HG03354 (cell line): ENCODE data around the gene CAV3.

Experiments used
- ATAC-seq: cut with Tn5 transposase; IDR thresholded peaks from one replicate; pipeline ENCODE4 v1.9.1; 2021; ENCODE audit warnings: mild to moderate bottlenecking; ENCODE audit not compliant: unreplicated experiment, poor library complexity, severe bottlenecking

The CAV3 gene

DNA sequence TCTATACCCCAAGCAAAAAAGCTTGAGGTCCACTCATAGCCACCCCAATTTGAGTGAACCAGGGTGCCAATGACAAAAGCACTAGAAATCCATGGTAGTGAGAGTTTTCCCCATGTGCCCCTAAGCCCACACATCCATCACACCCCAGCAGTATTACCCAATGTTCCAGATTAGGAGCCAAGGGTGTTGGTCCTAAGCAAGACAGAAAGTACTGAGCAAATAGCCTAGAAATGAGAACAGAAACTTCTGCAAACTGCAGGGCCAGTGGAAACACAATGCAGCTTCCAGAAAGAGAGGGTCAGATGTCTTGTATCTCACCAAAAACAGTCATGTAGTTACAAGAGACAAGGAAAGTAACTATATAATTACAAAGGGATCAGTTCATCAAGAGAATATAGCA is 46.7 kb downstream of the CAV3 start:
- ATAC-seq = no peak

DNA sequence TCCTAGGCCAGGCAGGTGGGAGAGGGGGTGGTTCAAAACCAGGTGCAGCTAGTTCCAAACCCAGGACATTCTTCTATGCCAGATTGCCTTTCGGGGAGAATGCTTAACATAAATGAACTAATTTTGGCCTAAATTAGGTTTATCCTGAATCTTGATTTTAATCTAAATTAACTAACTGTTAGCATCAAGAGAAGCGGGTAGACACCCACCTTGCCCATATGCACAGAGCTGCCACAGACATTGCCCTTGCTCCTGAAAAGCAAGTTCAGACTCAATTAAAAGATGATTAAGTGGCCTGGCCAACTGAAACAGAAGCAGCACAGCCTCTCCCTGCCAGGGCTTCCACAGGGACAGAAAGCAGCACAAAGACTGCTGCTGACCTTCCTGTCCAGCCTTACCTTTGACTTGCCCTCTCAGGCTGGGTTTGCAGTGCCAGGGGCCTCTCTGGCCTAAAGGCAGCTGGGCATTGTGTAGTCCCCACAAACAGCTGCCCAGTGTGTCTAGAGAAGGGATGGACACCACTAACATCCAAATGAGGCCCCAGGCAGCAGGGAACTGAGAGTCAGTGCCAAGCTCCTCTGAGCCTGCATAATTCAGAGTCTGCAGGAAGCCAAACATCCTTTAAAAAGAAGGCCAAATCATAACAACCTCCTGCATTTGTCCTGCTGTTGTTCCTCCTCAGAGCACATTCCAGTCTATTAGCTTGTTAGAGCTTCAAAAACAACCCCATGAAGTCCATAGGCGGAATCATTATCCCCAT is 51.3 kb downstream of the CAV3 start:
- no peak for ATAC-seq

DNA sequence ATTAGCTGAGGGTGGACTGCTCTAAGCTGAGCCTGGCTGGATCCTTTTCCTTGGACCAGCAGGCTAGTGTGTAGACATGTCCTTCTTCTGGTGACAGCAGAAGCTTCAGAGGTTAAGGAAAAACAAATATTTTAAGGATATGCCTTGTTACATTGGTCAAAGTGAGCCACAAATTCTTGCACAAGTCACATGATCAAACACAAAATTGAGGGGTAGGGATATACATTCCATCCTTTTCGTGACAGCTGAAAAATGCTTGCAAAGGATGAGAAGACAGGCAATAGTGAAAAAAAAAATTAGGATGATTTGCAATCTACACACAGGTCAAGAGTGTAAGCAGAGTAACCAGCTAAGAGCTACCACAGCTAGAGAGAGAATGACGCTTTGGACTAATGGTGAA is 56.9 kb downstream of the CAV3 start:
- no peak for ATAC-seq

DNA sequence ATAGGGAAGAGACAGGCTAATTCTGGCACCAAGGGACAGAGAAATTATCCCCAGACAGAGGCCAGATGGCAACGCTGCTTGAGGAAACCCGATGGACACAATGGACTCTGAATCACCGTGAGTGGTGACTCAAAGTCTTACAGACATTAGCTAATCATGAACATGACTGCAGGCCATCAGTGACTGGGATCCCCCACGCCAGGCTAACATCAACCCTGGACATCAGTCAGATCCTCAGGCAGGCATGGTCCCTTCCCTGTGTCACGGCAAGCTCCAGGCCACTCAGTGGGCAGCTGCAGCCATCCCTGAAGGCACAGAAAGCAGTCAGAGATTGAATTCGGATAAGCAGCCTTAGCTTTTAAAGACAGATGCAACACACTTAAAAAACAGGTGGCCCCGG is 59.6 kb downstream of the CAV3 start:
- ATAC-seq = no peak

DNA sequence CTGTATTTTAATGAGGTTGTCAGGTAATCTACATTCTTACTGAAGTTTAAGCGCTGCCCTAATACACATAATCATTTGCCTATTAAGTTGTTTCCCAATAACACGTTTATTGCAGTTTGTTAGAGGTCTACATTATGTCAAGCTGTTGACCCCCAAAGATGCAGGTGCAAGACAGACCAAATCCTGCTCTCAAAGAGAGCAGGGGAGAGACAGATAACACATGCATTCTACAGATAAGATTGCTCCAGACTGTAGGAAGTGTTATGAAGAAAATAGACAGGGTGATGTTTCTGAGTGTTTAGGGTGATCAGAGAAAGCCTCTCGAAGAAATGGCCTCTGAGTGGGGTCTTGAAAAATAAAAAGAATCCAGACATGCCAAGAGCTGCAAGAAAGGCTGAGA is 60.6 kb downstream of the CAV3 start:
- ATAC-seq = no peak
